ENCODE measurements around the gene LHPP. TPM values are rescaled to one million over a fixed set of nuclear protein-coding genes. Genes with fewer than 3 reads are reported as not detected.

Gene LHPP
- total RNA-seq, 1 experiment from 2014 or later = 24.7 TPM

DNA sequence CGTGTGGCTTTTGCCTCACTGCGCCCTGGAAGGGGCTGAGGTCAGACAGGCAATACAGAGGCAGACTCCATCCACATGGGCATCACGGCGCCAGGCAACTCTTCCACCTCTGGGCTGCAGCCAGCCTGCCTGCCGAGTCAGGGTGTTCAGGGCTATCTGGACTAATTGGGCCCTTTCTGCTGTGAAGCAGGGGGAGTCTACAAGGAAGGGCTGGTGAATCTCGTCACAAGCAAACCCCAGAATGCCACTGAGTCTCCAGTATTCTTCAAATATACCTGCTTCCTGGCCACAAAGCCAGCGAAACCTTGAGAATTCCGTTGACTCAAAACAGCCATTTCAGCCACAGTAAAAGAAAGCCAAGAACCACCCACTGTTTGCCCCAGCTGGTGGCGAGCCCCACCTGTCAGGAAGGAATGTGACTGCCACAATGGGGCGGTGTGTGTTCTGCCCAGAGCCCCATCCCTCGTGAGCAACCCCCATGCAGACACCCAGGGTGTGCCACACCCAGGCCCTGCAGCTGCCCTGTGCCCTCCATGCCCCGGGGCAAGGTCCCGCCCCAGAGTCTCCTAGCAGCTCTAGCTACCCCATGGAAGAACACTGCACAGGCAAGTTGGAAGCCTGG lies 165.2 kb downstream of the LHPP start:
- no TSS peak for BruUV-seq (replicated peaks)
- Histone ChIP-seq H3K27ac (peak overlapping the region; percentile 55), H3K9me2 (ENCODE audit: insufficient read depth) (no peaks in the 10 kb centered on the region), H3K4me1 (replicated peaks; ENCODE audit: insufficient read depth) (peaks cover 29% of the 10 kb centered on the region), H3K27me3 (ENCODE audit: insufficient read depth, low read depth) (no peaks in the 10 kb centered on the region), H3K4me2 (peak overlapping the region; percentile 65), H4K20me1 (ENCODE audit: insufficient read depth) (no peaks in the 10 kb centered on the region; the same call in 1 of the 2 replicates), H3K79me2 (ENCODE audit: low read depth) (no peaks in the 10 kb centered on the region), H3K36me3 (ENCODE audit: low read depth) (no peaks in the 10 kb centered on the region), H2AFZ (no peak overlapping the region), H3K9me3 (ENCODE audit: insufficient read depth, low read depth) (no peaks in the 10 kb centered on the region), H3K4me3 (no peak overlapping the region), H3F3A (ENCODE audit: insufficient read depth, low read depth) (peaks cover 13% of the 10 kb centered on the region; the same call in 1 of the 2 replicates)
- POLR2A ChIA-PET (ENCODE audit: unreplicated experiment) = interaction anchor here (0.6 kb wide), 2 partner anchors 62 to 251 kb away, joined by 3 to 6 read pairs; no protein-coding TSS in a partner anchor
- no peak for TF ChIP-seq CTCF (conservative IDR thresholded peaks at IDR 0.05)
- TF ChIP-seq EZH2 (IDR thresholded peaks at IDR 0.05; ENCODE audit: low read depth) = no peak
- peak; percentile 83 to 94 for DNase-seq
- CTCF ChIA-PET = interaction anchor here (0.6 kb wide), 1 partner anchor 19 kb away, joined by 3 read pairs; no protein-coding TSS in a partner anchor
- intact Hi-C loops (cut with micrococcal nuclease; ENCODE audit: unreplicated experiment) = loop anchor here (2.0 to 5.0 kb wide), 2 partner anchors 92 to 115 kb away; partner anchors contain the start of gene FAM53B

GRCh38 chr10:124627866-124628675 lies 166.4 kb downstream of the LHPP start:
- Histone ChIP-seq H3K4me2 (peak overlapping the region; percentile 65), H3K9me3 (ENCODE audit: insufficient read depth, low read depth) (no peaks in the 10 kb centered on the region), H3K79me2 (ENCODE audit: low read depth) (no peaks in the 10 kb centered on the region), H3K9me2 (ENCODE audit: insufficient read depth) (no peaks in the 10 kb centered on the region), H3K27ac (no peak overlapping the region), H3K36me3 (ENCODE audit: low read depth) (no peaks in the 10 kb centered on the region), H3F3A (ENCODE audit: insufficient read depth, low read depth) (peaks cover 13% of the 10 kb centered on the region; the same call in 1 of the 2 replicates), H4K20me1 (ENCODE audit: insufficient read depth) (no peaks in the 10 kb centered on the region; the same call in 1 of the 2 replicates), H2AFZ (no peak overlapping the region), H3K27me3 (ENCODE audit: insufficient read depth, low read depth) (no peaks in the 10 kb centered on the region), H3K4me1 (replicated peaks; ENCODE audit: insufficient read depth) (peaks cover 29% of the 10 kb centered on the region), H3K4me3 (no peak overlapping the region)
- ChIA-PET CTCF (no interaction called here), POLR2A (ENCODE audit: unreplicated experiment) (interaction anchor here (0.6 kb wide), 1 partner anchor 21 kb away, joined by 3 read pairs; no protein-coding TSS in a partner anchor)
- DNase-seq = no peak
- TF ChIP-seq EZH2 (IDR thresholded peaks at IDR 0.05; ENCODE audit: low read depth) (no peak), CTCF (conservative IDR thresholded peaks at IDR 0.05) (no peak)
- BruUV-seq (replicated peaks) = no TSS peak
- intact Hi-C loops (cut with micrococcal nuclease; ENCODE audit: unreplicated experiment) = loop anchor here (2.0 to 5.0 kb wide), 2 partner anchors 91 to 114 kb away; partner anchors contain the start of gene FAM53B

GRCh38 chr10:124628676-124629021 lies 167.0 kb downstream of the LHPP start:
- intact Hi-C loops (cut with micrococcal nuclease; ENCODE audit: unreplicated experiment) = loop anchor here (5.0 kb wide), 1 partner anchor 114 kb away; the partner anchor contains the start of gene FAM53B
- H3K4me2 ChIP-seq = no peak overlapping the region
- no peak overlapping the region for H2AFZ ChIP-seq
- ChIA-PET POLR2A (ENCODE audit: unreplicated experiment) (no interaction called here), CTCF (no interaction called here)
- no peak for DNase-seq
- H3K27me3 ChIP-seq (ENCODE audit: insufficient read depth, low read depth) = no peaks in the 10 kb centered on the region
- H3K9me3 ChIP-seq (ENCODE audit: insufficient read depth, low read depth) = no peaks in the 10 kb centered on the region
- H3F3A ChIP-seq (ENCODE audit: insufficient read depth, low read depth) = peaks cover 13% of the 10 kb centered on the region; the same call in 1 of the 2 replicates
- no peaks in the 10 kb centered on the region for H3K36me3 ChIP-seq (ENCODE audit: low read depth)
- H3K9me2 ChIP-seq (ENCODE audit: insufficient read depth) = no peaks in the 10 kb centered on the region
- TF ChIP-seq CTCF (conservative IDR thresholded peaks at IDR 0.05) (no peak), EZH2 (IDR thresholded peaks at IDR 0.05; ENCODE audit: low read depth) (no peak)
- H3K4me1 ChIP-seq (replicated peaks; ENCODE audit: insufficient read depth) = peaks cover 29% of the 10 kb centered on the region
- H3K79me2 ChIP-seq (ENCODE audit: low read depth) = no peaks in the 10 kb centered on the region
- H3K27ac ChIP-seq = no peak overlapping the region
- no peaks in the 10 kb centered on the region; the same call in 1 of the 2 replicates for H4K20me1 ChIP-seq (ENCODE audit: insufficient read depth)
- H3K4me3 ChIP-seq = no peak overlapping the region
- BruUV-seq (replicated peaks) = no TSS peak
